IPS-NIHi11 (cell line): ENCODE data around the gene NUDT16L1.
"Not testable (repeated sequence)": the region's sequence is repeated elsewhere in the genome, so short reads cannot be mapped to it uniquely, and the experiment has no call there.

Experiments used
- DNase-seq: peaks from one replicate; pipeline ENCODE4 v3.0.0; 2012; ENCODE audit warnings: mixed read lengths, low spot score

The NUDT16L1 gene

DNA sequence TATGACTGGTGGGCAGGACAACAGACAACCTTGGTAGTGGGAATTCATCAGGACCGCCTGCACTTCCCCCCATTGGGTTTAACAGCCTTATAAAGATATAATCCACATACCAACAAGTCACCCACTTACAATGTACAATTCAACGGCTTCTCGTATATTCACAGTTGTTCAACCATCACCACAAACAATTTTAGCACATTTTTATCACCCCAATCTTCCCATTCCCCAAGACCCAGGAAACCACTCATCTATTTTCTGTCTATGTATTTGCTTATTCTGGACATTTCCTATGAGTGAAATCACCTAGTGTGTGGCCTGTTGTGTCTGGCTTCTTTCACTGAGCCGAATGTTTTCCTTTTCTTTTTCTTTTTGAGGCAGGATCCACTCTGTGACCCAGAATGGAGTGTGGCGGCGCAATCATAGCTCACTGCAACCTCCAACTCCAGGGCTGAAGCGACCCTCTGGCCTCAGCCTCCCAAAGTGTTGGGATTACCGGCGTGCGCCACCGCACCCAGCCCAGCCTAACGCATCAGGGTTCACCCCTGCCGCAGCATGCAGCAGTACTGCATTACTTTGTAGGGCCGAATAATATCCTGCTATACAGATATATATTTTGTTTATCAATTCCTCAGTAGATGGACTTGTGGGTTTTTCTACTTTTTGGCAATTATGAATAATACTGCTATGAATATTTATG is 29.9 kb downstream of the NUDT16L1 start:
- no peak for DNase-seq

DNA sequence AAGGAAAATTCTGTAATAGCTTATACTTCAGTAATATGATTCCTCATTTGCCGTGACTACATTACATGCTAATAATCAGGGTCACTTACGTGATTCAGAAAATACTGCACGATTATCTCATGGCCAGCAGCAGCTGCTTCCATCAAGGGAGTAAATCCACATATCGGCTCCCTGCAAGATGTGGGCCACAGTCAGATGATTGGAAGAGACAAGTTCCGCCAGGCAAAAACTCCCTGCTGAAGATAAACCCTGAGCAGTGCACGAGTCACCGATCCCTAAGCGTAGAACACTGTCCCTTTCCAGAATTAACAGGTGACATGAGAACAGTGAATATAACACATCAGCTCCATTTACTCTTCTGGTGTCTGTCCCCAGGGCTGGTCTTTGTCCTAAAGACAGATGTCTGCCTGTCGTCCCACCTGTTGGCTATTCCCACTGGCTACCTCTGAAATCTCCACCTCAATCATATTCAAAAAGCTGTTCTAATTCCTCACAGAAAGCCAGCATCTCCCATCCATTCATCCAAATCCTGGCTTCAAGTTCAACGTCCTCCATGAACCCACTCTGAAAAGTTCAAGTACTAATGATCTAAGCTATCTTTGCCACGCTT is 31.4 kb downstream of the NUDT16L1 start:
- no peak for DNase-seq

DNA sequence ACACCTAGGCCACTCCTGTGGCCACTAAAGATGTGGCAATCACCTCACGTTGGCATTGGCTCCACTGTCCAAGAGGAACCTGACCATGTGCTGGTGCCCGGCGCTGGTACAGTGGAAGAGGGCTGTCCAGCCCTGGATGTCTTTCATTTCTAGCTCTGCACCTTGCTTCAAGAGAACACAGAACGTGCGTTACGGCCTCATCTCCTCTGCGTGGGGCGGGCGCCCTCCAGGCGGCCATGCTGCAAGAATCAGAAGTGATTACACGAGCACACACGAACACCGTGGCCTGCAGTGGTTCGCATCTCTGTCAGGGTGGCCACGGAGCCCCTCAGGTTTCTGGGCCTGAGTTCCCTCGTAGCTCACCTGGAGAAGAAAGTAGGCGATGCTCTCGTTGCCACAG is 33.3 kb downstream of the NUDT16L1 start:
- no peak for DNase-seq

DNA sequence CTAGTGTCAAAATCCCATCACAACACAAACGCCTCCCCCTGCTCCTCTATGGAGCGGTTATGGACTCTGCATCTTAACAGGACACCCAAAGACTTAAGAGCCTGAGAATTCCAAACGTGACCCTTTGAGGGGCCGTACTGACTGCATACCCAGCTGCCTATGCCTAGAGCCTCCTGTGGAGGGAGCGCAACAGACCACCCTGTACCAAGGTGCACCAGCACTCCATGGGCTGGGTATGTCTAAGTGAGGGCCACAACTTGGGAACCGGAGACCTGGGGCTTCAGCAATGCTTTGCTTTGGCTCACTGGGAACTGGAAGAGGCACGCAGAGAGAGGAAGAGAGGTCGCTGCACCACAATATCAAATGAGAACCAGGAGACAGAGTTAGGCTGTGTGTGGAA is 35.3 kb downstream of the NUDT16L1 start:
- no peak for DNase-seq

DNA sequence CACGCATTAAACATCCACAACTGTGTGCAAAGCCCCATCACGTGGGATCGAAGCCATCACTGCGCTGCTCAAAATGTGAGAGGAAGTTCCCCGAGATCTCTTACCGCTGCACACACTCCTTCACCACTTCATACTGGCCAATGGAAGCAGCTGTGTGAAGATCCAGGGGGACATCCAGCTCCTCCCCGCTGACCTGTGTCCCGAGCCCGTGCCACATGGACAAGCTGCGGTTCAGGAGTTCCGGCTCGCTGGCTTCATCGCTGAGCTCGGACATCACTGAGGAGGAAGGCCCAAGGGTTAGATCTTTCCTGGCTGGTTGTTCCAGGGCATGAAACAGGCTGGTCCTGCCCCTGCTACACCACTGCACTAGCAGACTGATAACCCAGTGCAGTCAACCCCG is 36.5 kb downstream of the NUDT16L1 start:
- no peak for DNase-seq

DNA sequence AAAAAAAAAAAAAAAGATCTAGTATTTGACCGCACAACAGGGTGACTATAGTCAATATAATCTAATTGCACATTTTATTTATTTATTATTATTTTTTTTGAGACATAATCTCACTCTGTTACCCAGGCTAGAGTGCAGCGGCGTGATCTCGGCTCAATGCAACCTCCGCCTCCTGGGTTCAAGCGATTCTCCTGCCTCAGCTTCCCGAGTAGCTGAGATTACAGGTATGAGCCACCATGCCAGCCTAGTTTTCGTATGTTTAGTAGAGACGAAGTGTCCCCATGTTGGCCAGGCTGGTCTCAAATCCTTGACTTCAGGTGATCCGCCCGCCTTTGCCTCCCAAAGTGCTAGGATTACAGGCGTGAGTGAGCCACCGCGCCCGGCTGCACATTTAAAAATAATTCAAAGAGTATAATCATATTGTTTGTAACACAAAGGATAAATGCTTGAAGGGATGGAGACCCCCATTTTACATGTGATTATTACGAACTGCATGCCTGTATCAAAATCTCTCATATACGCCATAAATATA is 39.9 kb downstream of the NUDT16L1 start:
- DNase-seq: no peak

DNA sequence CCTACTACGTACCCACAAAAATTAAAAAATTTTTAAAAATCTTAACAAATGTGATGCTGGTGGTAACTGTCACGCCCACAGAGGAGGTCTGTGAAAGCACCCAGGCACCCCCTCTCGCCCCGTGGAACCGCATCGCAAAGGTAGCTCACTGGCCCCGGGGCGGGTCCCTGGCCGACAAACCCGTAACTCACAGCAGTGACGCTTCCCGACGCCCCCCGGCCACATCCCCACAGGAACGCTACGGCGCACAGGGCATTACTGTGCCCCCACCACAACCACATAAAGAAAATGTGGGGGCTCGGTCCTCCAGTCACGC is 40.3 kb downstream of the NUDT16L1 start:
- no peak for DNase-seq

DNA sequence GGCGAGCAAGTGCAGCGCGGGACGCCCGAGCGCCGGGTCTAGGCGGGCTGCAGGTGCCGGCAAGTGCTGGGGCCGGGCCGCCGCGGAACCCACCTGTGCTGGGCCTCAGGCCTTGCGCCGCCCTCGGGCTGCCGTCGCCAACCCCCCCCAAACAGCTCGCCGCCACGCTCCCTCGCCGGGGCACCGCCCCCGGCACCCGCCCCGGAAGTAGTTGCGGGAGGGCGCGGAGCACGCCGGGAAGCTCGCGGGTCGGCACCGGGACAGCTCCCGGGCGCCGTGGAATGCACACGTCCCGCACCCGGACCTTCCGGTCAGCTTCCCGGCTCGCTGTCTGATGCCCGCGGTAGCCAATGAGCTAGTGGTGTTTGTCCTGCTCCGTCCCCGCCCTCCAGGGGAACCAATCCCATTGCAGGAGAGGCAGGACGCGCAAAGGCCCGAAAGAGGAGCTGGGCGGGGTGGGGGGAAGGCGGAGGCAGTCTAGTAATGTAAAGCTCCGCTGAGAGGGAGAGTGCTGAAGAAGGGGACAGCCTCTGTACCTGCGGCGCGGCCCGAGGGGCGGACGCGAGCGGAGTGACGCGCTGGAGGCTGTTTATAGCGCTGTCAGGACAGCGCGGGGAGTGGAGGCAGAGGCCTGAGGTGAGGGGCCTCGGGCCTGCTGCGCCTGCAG is 40.8 kb downstream of the NUDT16L1 start, which contains the start of the genes ANKS3 and DNAAF8:
ANKS3 (minus strand) TSS at position 209 of the 667 bp plus-strand sequence. CDS start 4,122 bp downstream, outside the sequence.
DNAAF8 (plus strand) TSS at position 475 of the 667 bp plus-strand sequence. CDS start 1,978 bp downstream, outside the sequence.
- peak; percentile 98 for DNase-seq

DNA sequence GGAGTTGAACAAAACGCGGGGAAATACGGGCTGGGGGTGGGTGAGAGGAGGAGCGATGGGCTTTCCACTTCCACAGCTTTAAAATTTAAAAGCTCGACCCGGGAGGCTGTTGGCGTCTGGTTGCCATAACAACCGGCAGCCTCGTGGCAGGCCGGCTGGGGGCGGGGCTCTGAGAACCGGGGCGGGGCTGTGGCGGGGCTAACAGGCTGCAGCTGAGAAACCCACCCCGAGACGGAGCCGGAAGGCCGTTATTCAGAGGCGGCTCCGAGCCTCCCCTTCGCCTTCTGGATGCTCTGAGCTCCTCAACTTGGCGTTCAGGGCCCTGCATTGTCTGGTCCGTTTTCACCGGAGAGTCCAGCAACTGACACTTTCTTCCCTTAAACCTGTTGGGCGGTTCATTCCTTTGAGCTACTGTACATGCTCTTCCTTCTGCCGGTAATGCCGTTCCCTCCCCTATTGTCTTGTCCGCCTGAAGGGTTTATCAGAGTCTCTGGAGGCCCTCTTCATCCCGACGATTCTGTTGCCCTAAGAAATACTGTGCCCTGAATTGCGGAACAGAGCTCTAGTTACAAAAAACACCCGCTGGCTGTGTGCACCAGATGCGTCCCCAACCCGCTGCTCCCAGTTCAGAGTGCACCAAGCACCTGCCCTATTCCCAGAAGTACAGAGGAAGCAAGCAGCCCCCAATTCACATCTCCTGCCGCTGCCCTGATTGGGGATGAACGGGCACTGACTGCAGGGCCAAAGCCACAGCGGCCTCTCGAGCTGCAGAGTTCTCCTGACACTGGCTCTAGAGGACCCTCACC is 41.6 kb downstream of the NUDT16L1 start:
- DNase-seq: peak; percentile 94

DNA sequence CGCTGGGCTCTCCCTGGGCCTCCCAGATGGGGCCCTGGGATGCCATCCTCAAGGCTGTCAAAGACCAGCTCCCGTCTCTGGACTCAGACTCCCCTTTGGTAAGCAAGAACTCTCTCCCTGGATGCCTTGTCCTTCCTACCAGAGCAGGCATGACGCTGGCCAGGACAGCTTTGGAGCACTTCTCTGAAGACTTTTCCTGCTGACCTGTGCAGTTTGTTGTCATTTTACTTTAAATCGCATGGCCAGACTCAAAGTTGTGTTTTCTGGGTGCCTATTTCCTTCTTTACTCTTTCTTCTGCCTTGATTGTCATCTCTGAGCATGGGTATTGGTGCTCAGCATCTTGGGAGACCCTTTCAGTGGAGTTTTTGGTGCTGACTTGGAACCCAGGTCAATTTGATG is 43.2 kb downstream of the NUDT16L1 start:
- DNase-seq: no peak

DNA sequence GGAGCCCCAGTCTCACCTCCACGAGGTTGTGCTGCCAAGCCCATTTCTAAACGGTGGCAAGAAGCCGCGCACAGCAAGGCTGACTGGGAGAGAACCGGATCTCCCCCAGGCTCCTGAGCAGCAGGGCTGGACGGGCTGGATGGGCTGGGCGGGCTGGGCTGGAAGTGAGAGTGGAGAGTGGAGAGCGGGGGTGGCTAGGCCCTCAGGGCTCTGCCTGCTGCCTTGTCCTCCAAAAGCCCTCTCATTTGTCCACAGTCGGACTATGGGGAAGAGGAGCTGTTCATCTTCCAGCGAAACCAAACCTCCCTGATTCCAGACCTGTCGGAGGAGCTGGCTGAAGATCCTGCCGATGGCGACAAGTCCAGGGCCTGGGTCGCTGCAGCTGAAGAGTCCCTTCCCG is 44.2 kb downstream of the NUDT16L1 start:
- DNase-seq: no peak

DNA sequence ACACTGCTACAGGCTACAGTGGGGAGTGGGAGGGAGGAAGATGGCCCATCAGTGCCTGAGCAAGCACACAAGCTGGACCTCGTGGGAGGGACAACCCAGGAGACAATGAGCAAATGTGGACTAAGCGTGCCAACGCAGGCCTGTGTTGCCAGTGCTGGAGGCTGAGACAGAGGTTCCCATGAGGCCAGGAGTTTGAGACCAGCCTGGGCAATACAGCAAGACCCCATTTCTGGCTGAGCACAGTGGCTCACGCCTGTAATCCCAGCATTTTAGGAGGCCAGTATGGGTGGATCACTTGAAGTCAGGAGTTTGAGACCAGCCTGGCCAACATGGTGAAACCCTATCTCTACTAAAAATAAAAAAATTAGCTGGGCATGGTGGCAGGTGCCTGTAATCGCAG is 45.0 kb downstream of the NUDT16L1 start:
- not testable (repeated sequence) for DNase-seq

DNA sequence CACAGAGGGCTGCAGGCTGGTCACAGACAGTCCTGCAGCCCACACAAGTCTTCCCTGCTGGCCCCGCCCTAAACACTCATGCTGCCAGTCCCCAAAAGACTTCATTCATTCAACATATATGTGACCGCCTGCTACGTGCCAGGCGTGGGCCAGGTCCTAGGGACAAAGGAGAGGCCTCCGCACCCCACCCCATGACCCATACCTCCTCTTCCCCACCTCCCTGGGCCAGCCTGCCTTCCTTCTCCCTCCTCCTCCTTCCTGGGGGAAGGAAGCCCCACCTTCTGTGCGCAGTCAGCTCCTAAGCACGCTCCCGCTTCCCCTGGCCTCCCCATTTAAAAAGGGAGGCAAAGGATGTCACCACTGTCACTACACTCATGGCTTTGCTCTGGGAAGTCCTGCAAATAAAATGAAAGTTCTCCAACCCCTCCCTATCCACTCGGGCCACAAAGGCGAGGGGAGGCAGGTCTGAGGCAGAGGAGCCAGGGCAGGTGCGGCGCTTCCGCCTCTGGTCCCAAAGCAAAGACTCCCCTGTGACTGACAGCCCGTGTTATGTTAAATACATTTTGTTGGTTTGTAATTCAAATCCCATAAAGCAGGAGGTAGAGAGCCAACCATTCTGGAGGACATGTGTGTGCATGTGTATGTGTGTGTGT is 50.0 kb downstream of the NUDT16L1 start:
- no peak for DNase-seq

DNA sequence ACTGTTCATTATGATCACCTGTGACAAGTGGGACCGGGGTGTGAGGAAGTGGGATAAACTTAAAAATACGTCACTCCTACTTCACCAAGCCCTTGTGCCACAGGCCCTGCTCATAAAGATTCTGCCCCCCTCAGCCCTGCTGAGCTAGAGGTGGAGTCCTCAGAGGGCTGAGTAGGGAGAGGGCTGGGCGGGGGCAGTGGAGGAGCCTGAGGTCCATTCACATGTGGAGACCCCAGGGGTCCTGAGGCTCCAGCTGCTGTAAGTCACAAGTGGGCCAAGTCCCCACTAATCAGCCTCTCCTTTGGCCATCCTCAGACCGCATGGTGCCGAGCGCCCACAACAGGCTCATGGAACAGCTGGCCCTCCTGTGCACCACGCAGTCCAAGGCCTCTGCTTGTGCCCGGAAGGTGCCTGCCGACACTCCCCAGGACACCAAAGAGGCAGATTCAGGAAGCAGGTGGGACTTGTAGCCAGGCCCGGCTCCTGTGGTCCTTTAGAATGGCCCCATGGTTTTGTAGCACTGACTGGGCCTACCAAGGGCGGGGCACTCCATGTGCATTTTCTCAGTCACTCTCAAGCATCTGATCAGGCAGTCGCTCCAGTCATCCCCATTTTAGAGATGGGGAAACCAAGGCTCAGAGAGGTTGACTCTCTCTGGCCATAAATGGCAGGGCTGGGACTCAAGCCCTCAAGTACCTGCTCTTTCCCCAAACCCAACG is 51.4 kb downstream of the NUDT16L1 start:
- no peak for DNase-seq

DNA sequence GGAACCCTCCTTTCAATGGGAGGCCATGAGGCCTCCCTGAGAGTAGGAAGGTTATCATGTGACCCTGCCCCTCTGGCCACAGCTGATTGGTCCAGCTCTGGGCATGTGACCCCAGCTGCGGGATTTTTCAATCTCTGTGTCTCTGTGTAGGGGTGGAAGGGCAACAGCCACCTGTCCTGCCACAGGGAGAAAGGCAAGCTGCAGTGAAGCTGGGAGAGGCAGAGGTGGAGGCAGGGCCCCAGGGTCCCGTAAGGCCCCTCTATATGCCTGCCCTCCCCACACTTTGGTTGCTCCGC is 51.9 kb downstream of the NUDT16L1 start:
- peak; percentile 62 for DNase-seq
